Transverse colon (tissue), 3 donors: Measurements from ENCODE around the gene FBXL17.

Source experiments
- CTCF ChIP-seq, 5 experiments: fragments of 200-600 bp in 3 of 5; fragments of 450-650 bp in 2 of 5; sonication (generic) in 3 of 5; IDR thresholded peaks; 1 replicate in 2 of 5; 2 replicates in 3 of 5; pipeline ENCODE4 v1.5.1; 2016 to 2017; ENCODE audit warnings: antibody characterized with exemption in 5 of 5, inconsistent platforms in 3 of 5, mild to moderate bottlenecking in 2 of 5, moderate library complexity in 1 of 5
- POLR2A ChIP-seq: fragments of 450-650 bp; IDR thresholded peaks from one replicate; pipeline ENCODE4 v1.6.1; 2016; ENCODE audit warnings: antibody characterized with exemption, mild to moderate bottlenecking, moderate library complexity

GRCh38 chr5:107948377-107948776, 433.5 kb downstream of the FBXL17 start:
- no peak for TF ChIP-seq CTCF (IDR thresholded peaks at IDR 0.05)
- no peak for TF ChIP-seq POLR2A
